Measurements from ENCODE around the gene KIR3DL3.
"Not testable (repeated sequence)": the region's sequence is repeated elsewhere in the genome, so short reads cannot be mapped to it uniquely, and the experiment has no call there.

Gene KIR3DL3

DNA sequence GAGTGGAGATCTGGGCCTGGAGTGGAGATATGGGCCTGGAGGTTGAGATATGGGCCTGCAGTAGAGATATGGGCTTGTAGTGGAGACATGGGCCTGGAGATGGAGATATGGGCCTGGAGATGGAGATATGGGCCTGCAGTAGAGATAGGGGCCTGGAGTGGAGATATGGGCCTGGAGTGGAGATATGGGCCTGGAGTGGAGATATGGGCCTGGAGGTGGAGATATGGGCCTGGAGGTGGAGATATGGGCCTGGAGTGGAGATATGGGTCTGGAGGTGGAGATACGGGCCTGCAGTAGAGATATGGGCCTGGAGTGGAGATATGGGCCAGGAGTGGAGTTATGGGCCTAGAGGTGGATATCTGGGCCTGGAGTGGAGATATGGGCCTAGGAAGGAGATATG lies 14.5 kb downstream of the KIR3DL3 start:
- no peak overlapping the region for H3K4me3 ChIP-seq
- intact Hi-C loops (cut with DNase I; ENCODE audit: low total_unique reads), result no loop called here
- H3K4me1 ChIP-seq, result no peaks in the 10 kb centered on the region
- TF ChIP-seq, protein P1, sequence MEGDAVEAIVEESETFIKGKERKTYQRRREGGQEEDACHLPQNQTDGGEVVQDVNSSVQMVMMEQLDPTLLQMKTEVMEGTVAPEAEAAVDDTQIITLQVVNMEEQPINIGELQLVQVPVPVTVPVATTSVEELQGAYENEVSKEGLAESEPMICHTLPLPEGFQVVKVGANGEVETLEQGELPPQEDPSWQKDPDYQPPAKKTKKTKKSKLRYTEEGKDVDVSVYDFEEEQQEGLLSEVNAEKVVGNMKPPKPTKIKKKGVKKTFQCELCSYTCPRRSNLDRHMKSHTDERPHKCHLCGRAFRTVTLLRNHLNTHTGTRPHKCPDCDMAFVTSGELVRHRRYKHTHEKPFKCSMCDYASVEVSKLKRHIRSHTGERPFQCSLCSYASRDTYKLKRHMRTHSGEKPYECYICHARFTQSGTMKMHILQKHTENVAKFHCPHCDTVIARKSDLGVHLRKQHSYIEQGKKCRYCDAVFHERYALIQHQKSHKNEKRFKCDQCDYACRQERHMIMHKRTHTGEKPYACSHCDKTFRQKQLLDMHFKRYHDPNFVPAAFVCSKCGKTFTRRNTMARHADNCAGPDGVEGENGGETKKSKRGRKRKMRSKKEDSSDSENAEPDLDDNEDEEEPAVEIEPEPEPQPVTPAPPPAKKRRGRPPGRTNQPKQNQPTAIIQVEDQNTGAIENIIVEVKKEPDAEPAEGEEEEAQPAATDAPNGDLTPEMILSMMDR (IDR thresholded peaks at IDR 0.05), result no peak
- no peaks in the 10 kb centered on the region for H3K27me3 ChIP-seq
- no peaks in the 10 kb centered on the region for H3K9me3 ChIP-seq
- H3K27ac ChIP-seq, result no peak overlapping the region
- H3K36me3 ChIP-seq, result no peaks in the 10 kb centered on the region
- DNase-seq, result no peak

DNA sequence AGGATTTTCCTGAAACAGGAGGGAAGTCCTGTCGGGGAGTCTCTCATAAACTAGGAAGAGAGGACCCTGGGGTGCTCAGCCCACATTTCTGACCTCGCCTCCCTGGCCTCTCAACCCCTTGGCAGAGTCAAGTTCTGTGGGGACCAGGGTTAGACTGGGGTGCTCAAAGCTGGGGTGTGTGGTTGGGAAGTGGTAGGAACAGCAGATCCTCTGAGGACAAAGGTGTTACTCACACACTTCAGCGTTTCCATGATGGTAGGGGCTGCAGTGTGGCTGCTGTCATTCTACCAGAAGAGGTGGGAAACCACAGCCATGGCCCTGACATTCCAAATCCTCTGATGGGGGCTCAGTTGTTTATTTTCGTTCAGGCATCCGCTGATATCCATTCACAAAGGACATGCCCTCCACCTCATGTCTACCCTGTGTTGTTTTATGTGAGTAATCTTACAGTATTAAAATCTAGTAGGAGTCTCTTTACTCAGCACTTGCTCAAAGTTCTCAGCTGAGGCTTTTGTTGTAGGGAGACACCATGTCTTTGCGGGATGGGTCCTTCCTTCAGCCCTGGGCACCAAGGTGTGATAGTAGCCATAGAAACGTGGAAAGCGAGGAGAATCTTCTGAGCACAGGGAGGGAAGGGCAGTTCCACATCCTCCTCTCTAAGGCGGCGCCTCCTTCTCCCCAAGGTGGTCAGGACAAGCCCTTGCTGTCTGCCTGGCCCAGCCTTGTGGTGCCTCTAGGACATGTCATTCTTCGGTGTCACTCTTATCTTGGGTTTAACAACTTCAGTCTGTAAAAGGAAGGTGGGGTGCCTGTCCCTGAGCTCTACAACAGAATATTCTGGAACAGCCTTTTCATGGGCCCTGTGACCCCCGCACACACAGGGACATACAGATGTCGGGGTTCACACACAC lies 15.6 kb downstream of the KIR3DL3 start:
- no peak for DNase-seq
- no peak overlapping the region for H3K4me3 ChIP-seq
- no peaks in the 10 kb centered on the region for H3K9me3 ChIP-seq
- intact Hi-C loops (cut with DNase I; ENCODE audit: low total_unique reads), result no loop called here
- H3K27me3 ChIP-seq, result no peaks in the 10 kb centered on the region
- no peaks in the 10 kb centered on the region for H3K4me1 ChIP-seq
- TF ChIP-seq, protein P1 (IDR thresholded peaks at IDR 0.05), result no peak
- no peaks in the 10 kb centered on the region for H3K36me3 ChIP-seq
- H3K27ac ChIP-seq, result no peak overlapping the region

DNA sequence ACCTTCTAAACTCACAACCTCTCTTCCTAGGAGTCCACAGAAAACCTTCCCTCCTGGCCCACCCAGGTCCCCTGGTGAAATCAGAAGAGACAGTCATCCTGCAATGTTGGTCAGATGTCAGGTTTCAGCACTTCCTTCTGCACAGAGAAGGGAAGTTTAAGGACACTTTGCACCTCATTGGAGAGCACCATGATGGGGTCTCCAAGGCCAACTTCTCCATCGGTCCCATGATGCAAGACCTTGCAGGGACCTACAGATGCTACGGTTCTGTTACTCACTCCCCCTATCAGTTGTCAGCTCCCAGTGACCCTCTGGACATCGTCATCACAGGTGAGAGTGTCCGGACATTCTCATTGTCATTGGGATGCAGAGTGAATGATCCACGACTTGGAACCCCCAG lies 17.7 kb downstream of the KIR3DL3 start:
- intact Hi-C loops (cut with DNase I; ENCODE audit: low total_unique reads), result not testable (repeated sequence)

DNA sequence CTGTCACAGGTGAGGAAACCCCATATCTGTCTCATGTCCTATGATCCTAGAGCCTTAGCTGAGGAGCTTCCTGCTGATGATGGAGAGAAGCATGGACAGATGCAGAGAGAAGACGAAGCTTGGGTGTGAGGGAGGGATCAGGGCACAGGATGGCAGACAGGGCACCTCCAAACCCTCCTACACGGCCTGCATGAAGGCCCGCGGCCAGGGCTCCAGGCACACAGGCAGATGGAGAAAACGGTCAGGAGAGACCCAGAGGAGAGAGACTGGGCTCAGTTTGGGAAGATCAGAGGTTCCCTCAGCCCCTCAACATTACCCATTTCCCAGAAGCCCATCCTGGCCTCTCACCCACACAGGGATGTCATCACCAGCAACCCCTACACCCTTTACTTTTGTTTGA lies 19.8 kb downstream of the KIR3DL3 start:
- DNase-seq; H3K36me3 ChIP-seq; H3K27ac ChIP-seq; intact Hi-C loops (cut with DNase I; ENCODE audit: low total_unique reads); H3K9me3 ChIP-seq; H3K4me3 ChIP-seq; H3K4me1 ChIP-seq; H3K27me3 ChIP-seq: not testable (repeated sequence)

More for the DNA sequence above, 17.7 kb downstream of the KIR3DL3 start:
- H3K4me1 ChIP-seq, H3K36me3 ChIP-seq, H3K4me3 ChIP-seq, DNase-seq, H3K27me3 ChIP-seq, H3K9me3 ChIP-seq, H3K27ac ChIP-seq: not testable (repeated sequence)

DNA sequence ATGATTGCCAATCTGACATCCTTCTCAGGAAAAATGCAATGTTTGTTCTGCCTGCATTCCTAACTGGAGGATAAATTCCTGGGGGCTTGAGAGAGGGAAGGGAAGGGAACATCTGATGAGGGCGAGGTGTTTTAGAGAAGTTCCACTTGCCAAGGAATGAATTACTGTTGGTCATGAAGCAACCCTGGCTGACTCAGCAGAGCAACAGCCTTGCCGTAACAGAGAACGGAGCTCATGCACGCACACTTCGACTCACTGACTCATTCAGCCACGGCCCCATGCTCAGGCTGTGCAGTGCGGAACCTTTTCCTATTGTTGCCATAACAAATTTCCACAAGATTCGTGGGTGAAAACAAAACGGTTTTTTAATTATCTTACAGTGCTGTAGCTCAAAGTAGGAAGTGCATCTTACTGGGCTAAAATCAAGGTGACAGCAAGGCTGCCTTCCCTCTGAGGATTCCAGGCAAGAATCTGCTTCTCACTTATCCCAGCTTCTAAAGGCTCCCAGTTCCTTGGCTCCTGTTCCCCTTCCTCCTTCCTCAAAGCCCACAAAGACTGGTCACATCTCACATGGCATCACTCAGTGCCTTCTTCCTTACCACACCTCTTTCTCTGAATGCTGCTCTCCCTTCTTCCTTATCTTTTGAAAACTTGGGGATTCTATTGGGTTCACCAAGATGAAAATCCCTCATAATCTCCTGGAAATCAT lies 23.5 kb downstream of the KIR3DL3 start:
- intact Hi-C loops (cut with DNase I; ENCODE audit: low total_unique reads); H3K4me1 ChIP-seq; H3K27ac ChIP-seq; H3K36me3 ChIP-seq; H3K4me3 ChIP-seq; DNase-seq; H3K27me3 ChIP-seq; H3K9me3 ChIP-seq: not testable (repeated sequence)

DNA sequence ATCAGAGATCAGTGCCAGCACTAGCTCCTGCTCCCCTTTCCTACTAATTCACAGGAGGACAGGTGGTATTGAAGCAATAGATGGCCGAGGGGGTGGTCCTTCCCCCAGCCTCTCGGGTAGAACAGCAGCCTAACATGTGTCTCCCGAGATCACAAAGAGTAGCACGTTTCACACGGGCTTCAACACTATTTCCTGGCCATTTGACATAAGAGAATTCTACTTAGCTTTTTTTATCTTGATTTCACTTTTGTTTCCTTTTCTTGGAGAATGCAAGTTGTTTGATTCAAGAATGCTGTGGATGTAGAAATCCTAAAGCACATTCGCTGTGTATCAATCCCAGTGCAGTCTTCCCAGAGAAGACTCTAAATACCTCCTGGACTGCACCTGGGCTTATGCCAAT lies 26.0 kb downstream of the KIR3DL3 start:
- H3K27ac ChIP-seq; DNase-seq; intact Hi-C loops (cut with DNase I; ENCODE audit: low total_unique reads); H3K9me3 ChIP-seq; H3K4me1 ChIP-seq; H3K4me3 ChIP-seq; H3K36me3 ChIP-seq; H3K27me3 ChIP-seq: not testable (repeated sequence)

DNA sequence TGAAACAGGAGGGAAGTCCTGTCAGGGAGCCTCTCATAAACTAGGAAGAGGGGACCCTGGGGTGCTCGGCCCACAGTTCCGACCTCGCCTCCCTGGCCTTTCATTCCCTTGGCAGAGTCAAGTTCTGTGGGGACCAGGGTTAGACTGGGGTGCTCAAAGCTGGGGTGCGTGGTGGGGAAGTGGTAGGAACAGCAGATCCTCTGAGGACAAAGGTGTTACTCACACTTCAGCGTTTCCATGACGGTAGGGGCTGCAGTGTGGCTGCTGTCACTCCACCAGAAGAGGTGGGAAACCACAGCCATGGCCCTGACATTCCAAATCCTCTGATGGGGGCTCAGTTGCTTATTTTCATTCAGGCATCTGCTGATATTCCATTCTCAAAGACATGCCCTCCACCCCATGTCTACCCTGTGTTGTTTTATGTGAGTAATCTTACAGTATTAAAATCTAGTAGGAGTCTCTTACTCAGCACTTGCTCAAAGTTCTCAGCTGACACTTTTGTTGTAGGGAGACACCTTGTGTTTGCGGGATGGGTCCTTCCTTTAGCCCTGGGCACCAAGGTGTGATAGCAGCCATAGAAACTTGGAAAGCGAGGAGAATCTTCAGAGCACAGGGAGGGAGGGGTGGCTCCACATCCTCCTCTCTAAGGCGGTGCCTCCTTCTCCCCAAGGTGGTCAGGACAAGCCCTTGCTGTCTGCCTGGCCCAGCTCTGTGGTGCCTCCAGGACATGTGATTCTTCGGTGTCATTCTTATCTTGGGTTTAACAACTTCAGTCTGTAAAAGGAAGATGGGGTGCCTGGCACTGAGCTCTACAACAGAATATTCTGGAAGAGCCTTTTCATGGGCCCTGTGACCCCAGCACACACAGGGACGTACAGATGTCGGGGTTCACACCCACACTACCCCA lies 32.2 kb downstream of the KIR3DL3 start:
- H3K9me3 ChIP-seq; DNase-seq; H3K4me3 ChIP-seq; H3K27me3 ChIP-seq; intact Hi-C loops (cut with DNase I; ENCODE audit: low total_unique reads); H3K4me1 ChIP-seq; H3K27ac ChIP-seq; H3K36me3 ChIP-seq: not testable (repeated sequence)

DNA sequence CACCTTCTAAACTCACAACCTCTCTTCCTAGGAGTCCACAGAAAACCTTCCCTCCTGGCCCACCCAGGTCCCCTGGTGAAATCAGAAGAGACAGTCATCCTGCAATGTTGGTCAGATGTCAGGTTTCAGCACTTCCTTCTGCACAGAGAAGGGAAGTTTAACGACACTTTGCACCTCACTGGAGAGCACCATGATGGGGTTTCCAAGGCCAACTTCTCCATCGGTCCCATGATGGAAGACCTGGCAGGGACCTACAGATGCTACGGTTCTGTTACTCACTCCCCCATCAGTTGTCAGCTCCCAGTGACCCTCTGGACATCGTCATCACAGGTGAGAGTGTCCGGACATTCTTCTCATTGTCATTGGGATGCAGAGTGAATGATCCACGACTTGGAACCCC lies 34.3 kb downstream of the KIR3DL3 start:
- intact Hi-C loops (cut with DNase I; ENCODE audit: low total_unique reads); DNase-seq; H3K4me3 ChIP-seq: not testable (repeated sequence)

DNA sequence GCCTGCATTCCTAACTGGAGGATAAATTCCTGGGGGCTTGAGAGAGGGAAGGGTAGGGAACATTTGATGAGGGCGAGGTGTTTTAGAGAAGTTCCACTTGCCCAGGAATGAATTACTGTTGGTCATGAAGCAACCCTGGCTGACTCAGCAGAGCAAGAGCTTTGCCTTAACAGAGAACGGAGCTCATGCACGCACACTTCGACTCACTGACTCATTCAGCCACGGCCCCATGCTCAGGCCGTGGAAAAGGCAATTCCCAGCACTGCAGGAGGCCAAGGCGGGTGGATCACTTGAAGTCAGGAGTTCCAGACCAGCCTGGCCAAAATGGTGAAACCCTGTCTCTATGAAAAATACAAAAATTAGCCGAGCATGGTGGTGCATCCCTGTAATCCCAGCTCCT lies 40.0 kb downstream of the KIR3DL3 start:
- H3K36me3 ChIP-seq; DNase-seq; H3K9me3 ChIP-seq; H3K4me3 ChIP-seq; intact Hi-C loops (cut with DNase I; ENCODE audit: low total_unique reads); H3K4me1 ChIP-seq; H3K27ac ChIP-seq; H3K27me3 ChIP-seq: not testable (repeated sequence)

More for the DNA sequence above, 34.3 kb downstream of the KIR3DL3 start:
- H3K9me3 ChIP-seq, H3K27ac ChIP-seq, H3K4me1 ChIP-seq, H3K36me3 ChIP-seq, H3K27me3 ChIP-seq: not testable (repeated sequence)

DNA sequence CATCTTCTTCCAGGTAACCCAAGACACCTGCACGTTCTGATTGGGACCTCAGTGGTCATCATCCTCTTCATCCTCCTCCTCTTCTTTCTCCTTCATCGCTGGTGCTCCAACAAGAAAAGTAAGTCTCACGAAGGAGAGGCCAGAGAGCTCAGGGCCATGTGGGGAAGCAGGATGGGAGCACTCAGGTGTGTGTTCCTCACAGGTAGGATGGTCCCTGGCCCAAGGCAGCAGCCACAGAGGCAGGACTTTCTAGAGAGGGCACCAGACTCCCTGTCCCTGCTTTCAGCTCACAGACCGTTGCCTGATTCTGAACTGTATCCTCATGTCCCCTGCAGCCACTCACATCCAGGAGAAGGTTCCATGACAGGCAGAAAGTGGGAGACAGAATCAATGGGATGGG lies 42.2 kb downstream of the KIR3DL3 start:
- H3K27ac ChIP-seq; H3K27me3 ChIP-seq; intact Hi-C loops (cut with DNase I; ENCODE audit: low total_unique reads); H3K9me3 ChIP-seq; H3K4me1 ChIP-seq; H3K36me3 ChIP-seq; H3K4me3 ChIP-seq; DNase-seq: not testable (repeated sequence)

DNA sequence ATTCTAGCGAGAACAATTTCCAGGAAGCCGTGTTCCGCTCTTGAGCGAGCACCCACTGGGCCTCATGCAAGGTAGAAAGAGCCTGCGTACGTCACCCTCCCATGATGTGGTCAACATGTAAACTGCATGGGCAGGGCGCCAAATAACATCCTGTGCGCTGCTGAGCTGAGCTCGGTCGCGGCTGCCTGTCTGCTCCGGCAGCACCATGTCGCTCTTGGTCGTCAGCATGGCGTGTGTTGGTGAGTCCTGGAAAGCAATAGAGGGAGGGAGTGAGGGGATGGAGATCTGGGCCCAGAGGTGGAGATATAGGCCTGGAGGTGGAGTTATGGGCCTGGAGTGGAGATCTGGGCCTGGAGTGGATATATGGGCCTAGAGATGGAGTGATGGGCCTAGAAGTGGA lies 45.4 kb downstream of the KIR3DL3 start, which contains the start of gene KIR2DL1:
TSS of gene KIR2DL1 (plus strand) at position 148 of the 400 bp plus-strand sequence. CDS start at position 206, 58 bp downstream.
- not testable (repeated sequence) for H3K4me1 ChIP-seq, DNase-seq
- intact Hi-C loops (cut with DNase I; ENCODE audit: low total_unique reads), result loop anchor here (5.0 kb wide), 1 partner anchor 78 kb away; no protein-coding TSS in a partner anchor

More for the DNA sequence above, 45.4 kb downstream of the KIR3DL3 start, which contains the start of gene KIR2DL1:
- H3K9me3 ChIP-seq, H3K4me3 ChIP-seq, H3K36me3 ChIP-seq, H3K27me3 ChIP-seq, H3K27ac ChIP-seq: not testable (repeated sequence)
